IMR-90 (cell line): ENCODE results near the gene TCF7L1.

Source experiments
- CHD1 ChIP-seq: IDR thresholded peaks from 2 replicates; pipeline ENCODE4 v1.6.1; 2012; ENCODE audit warnings: low read depth, low read length, improper control_type of control experiment
- RAD21 ChIP-seq: IDR thresholded peaks from 2 replicates; pipeline ENCODE4 v1.6.1; 2012; ENCODE audit warnings: low read length, improper control_type of control experiment
- SMC3 ChIP-seq: fragments of 150-350 bp; IDR thresholded peaks from 2 replicates; pipeline ENCODE4 v1.6.1; 2016; ENCODE audit warnings: low read depth, mild to moderate bottlenecking, antibody characterized with exemption, low read length, moderate library complexity

GRCh38 chr2:85183076-85183475, 49.9 kb downstream of the TCF7L1 start:
- TF ChIP-seq CHD1 (no peak), RAD21 (no peak), SMC3 (no peak)
